WTC11 (cell line): ENCODE results near the gene KRT14. TPM values are rescaled to one million over a fixed set of nuclear protein-coding genes. Genes with fewer than 3 reads are reported as not detected.

Source experiments
- ATAC-seq: fragments of 200-7000 bp; cut with Tn5 transposase; 2 replicates; pipeline ENCODE4 v1.10.0; 2021; ENCODE audit warnings: mild to moderate bottlenecking, moderate library complexity
- CTCF ChIA-PET: fragments of 300-600 bp; sonication (Branson Sonifier 250); formaldehyde crosslinking; loops from one replicate; lab custom pipeline; 2021; ENCODE audit warnings: antibody characterized with exemption; lab: Charles Lee
- POLR2A ChIA-PET: fragments of 350-600 bp; sonication (Branson Sonifier 250); formaldehyde crosslinking; loops from one replicate; lab custom pipeline; 2021; ENCODE audit warnings: antibody characterized with exemption; lab: Charles Lee
- DNase-seq: peaks from one replicate; pipeline ENCODE4 v3.0.0; 2021; ENCODE audit warnings: low spot score
- H3K27ac Mint-ChIP-seq: 2 replicates; pipeline ENCODE4 v1.8.0; 2021; ENCODE audit warnings: mixed read lengths
- H3K27me3 Mint-ChIP-seq: 2 replicates; pipeline ENCODE4 v1.8.0; 2021; ENCODE audit warnings: low read depth, mild to moderate bottlenecking, moderate library complexity, mixed read lengths
- H3K36me3 Mint-ChIP-seq: 2 replicates; pipeline ENCODE4 v1.8.0; 2021; ENCODE audit warnings: mixed read lengths
- H3K4me1 Mint-ChIP-seq: 2 replicates; pipeline ENCODE4 v1.8.0; 2022; ENCODE audit warnings: mixed read lengths
- H3K4me3 Mint-ChIP-seq: 2 replicates; pipeline ENCODE4 v1.8.0; 2021; ENCODE audit warnings: mild to moderate bottlenecking, moderate library complexity, mixed read lengths
- H3K9me3 Mint-ChIP-seq: 2 replicates; pipeline ENCODE4 v1.8.0; 2021; ENCODE audit warnings: mixed read lengths
- ELF4 ChIP-seq: sonication (generic); formaldehyde crosslinking; IDR thresholded peaks from 2 replicates; pipeline ENCODE4 v1.8.1; 2022; ENCODE audit warnings: low read depth, mild to moderate bottlenecking, moderate library complexity, missing genetic modification reagents
- EMX1 ChIP-seq: fragments of 250-450 bp; sonication (Bioruptor Pico); IDR thresholded peaks from 2 replicates; pipeline ENCODE4 v1.8.0; 2021; ENCODE audit warnings: mild to moderate bottlenecking
- FOXP1 ChIP-seq: sonication (generic); formaldehyde crosslinking; IDR thresholded peaks from 2 replicates; pipeline ENCODE4 v1.8.0; 2022; ENCODE audit warnings: missing genetic modification reagents, mild to moderate bottlenecking, moderate library complexity, borderline replicate concordance
- MYBL2 ChIP-seq: sonication (generic); formaldehyde crosslinking; IDR thresholded peaks from 2 replicates; pipeline ENCODE4 v1.8.1; 2023; ENCODE audit warnings: mild to moderate bottlenecking, moderate library complexity, missing genetic modification reagents
- NFYB ChIP-seq: sonication (generic); formaldehyde crosslinking; conservative IDR thresholded peaks from 2 replicates; pipeline ENCODE4 v1.8.0; 2022; ENCODE audit warnings: low read depth, missing genetic modification reagents
- OVOL2 ChIP-seq: fragments of 250-450 bp; sonication (Bioruptor Pico); IDR thresholded peaks from 2 replicates; pipeline ENCODE4 v1.9.0; 2021; ENCODE audit warnings: mild to moderate bottlenecking, borderline replicate concordance
- ZNF138 ChIP-seq: sonication (generic); formaldehyde crosslinking; conservative IDR thresholded peaks from 2 replicates; pipeline ENCODE4 v1.8.1; 2022; ENCODE audit warnings: mild to moderate bottlenecking, moderate library complexity, missing genetic modification reagents
- ZNF263 ChIP-seq: sonication (generic); formaldehyde crosslinking; IDR thresholded peaks from 2 replicates; pipeline ENCODE4 v1.8.1; 2022; ENCODE audit warnings: low read depth, mild to moderate bottlenecking, moderate library complexity, missing genetic modification reagents
- total RNA-seq: library from RNA; stranded (reverse); gene quantifications from 3 replicates; pipeline ENCODE4 v1.2.3, GENCODE V29; 2021
- TF ChIP-seq, protein P1 (sequence below): fragments of 200-600 bp; IDR thresholded peaks from 2 replicates; pipeline ENCODE4 v1.8.0; 2022; ENCODE audit warnings: antibody characterized with exemption
- TF ChIP-seq, protein P2 (sequence below): sonication (generic); formaldehyde crosslinking; IDR thresholded peaks from 2 replicates; pipeline ENCODE4 v1.8.0; 2022; ENCODE audit warnings: missing genetic modification reagents
- TF ChIP-seq, protein P3 (sequence below): fragments of 250-450 bp; sonication (Bioruptor Pico); conservative IDR thresholded peaks from 2 replicates; pipeline ENCODE4 v1.9.0; 2021; ENCODE audit warnings: mild to moderate bottlenecking
- TF ChIP-seq, protein P4 (sequence below): sonication (generic); formaldehyde crosslinking; IDR thresholded peaks from 2 replicates; pipeline ENCODE4 v1.8.1; 2022; ENCODE audit warnings: low read depth, missing genetic modification reagents, borderline replicate concordance
- TF ChIP-seq, protein P5 (sequence below): sonication (generic); formaldehyde crosslinking; conservative IDR thresholded peaks from 2 replicates; pipeline ENCODE4 v1.8.1; 2022; ENCODE audit warnings: mild to moderate bottlenecking, missing genetic modification reagents
- TF ChIP-seq, protein P6 (sequence below): fragments of 250-450 bp; sonication (Bioruptor Pico); IDR thresholded peaks from 2 replicates; pipeline ENCODE4 v1.9.0; 2021; ENCODE audit warnings: moderate library complexity, mild to moderate bottlenecking, inconsistent platforms, borderline replicate concordance
- TF ChIP-seq, protein P7 (sequence below): fragments of 250-450 bp; sonication (Bioruptor Pico); IDR thresholded peaks from 2 replicates; pipeline ENCODE4 v2.1.2; 2022; ENCODE audit warnings: mild to moderate bottlenecking, moderate library complexity
- TF ChIP-seq, protein P8 (sequence below): sonication (generic); formaldehyde crosslinking; IDR thresholded peaks from 2 replicates; pipeline ENCODE4 v1.8.1; 2023; ENCODE audit warnings: mild to moderate bottlenecking, missing genetic modification reagents, borderline replicate concordance
- TF ChIP-seq, protein P9 (sequence below): sonication (generic); formaldehyde crosslinking; IDR thresholded peaks from 2 replicates; pipeline ENCODE4 v1.8.1; 2023; ENCODE audit warnings: mild to moderate bottlenecking, missing genetic modification reagents

KRT14 gene
- total RNA-seq, 1 experiment from 2014 or later: not detected

DNA sequence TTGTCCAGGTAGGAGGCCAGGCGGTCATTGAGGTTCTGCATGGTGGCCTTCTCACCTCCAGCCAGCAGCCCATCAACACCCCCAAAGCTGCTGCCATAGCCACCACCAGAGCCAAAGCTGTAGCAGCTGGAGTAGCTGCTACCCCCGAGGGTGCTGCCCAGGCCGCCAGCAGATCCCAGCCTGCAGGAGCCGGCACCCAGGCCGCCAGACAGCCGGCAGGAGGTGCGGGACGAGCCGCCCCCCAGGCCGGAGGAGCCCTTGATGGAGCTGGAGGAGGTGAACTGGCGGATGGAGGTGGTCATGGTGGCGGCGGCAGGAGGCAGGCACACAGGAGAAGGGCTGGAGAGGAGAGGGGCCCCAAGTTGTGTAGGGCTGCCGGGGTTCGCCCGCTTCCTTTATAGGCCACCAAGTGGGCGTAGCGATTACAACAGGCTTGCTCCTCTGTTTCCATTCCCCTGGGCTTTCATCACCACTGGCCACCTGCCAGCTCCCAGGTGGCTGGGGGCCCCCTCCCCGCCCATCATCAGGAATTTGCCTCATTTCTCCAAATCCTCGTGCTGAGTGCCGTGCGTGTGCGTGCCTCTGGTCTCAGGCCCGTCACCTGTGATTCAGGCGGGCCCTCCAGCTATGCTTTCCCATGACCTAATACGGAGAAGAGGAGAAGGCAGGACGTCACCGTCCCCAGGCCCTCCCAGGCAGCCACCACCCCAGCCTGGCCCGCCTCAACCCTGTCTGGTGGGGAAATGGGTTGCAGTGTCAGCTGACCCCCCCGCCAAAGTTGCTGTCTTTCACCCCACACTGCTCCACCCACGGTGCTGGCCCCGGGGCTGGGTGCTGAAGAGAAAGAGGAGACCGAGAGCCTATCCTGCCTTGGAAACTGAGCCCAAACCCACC, 37.8 kb upstream of the KRT14 start, which contains the start of gene KRT17:
TSS of gene KRT17 (minus strand) at position 368 of the 894 bp plus-strand sequence. CDS start at position 302, 66 bp downstream.
- Mint-ChIP-seq H3K4me1 (peaks cover 14% of the 10 kb centered on the region), H3K27ac (no peak within 1 kb of the TSS), H3K36me3 (no peaks in the 10 kb centered on the region), H3K4me3 (no peak within 1 kb of the TSS), H3K27me3 (no peaks in the 10 kb centered on the region), H3K9me3 (no peaks in the 10 kb centered on the region)
- ChIA-PET CTCF (interaction anchor here (1.1 to 3.4 kb wide), 6 partner anchors 24 to 207 kb away, joined by 3 to 15 read pairs (median 5); no protein-coding TSS in a partner anchor), POLR2A (no interaction called here)
- ATAC-seq (peak; percentile 60), DNase-seq (no peak)
- TF ChIP-seq, protein P1, sequence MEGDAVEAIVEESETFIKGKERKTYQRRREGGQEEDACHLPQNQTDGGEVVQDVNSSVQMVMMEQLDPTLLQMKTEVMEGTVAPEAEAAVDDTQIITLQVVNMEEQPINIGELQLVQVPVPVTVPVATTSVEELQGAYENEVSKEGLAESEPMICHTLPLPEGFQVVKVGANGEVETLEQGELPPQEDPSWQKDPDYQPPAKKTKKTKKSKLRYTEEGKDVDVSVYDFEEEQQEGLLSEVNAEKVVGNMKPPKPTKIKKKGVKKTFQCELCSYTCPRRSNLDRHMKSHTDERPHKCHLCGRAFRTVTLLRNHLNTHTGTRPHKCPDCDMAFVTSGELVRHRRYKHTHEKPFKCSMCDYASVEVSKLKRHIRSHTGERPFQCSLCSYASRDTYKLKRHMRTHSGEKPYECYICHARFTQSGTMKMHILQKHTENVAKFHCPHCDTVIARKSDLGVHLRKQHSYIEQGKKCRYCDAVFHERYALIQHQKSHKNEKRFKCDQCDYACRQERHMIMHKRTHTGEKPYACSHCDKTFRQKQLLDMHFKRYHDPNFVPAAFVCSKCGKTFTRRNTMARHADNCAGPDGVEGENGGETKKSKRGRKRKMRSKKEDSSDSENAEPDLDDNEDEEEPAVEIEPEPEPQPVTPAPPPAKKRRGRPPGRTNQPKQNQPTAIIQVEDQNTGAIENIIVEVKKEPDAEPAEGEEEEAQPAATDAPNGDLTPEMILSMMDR: no peak
- TF ChIP-seq ZNF138 (CRISPR knock-in tag): no peak
- TF ChIP-seq, protein P2, sequence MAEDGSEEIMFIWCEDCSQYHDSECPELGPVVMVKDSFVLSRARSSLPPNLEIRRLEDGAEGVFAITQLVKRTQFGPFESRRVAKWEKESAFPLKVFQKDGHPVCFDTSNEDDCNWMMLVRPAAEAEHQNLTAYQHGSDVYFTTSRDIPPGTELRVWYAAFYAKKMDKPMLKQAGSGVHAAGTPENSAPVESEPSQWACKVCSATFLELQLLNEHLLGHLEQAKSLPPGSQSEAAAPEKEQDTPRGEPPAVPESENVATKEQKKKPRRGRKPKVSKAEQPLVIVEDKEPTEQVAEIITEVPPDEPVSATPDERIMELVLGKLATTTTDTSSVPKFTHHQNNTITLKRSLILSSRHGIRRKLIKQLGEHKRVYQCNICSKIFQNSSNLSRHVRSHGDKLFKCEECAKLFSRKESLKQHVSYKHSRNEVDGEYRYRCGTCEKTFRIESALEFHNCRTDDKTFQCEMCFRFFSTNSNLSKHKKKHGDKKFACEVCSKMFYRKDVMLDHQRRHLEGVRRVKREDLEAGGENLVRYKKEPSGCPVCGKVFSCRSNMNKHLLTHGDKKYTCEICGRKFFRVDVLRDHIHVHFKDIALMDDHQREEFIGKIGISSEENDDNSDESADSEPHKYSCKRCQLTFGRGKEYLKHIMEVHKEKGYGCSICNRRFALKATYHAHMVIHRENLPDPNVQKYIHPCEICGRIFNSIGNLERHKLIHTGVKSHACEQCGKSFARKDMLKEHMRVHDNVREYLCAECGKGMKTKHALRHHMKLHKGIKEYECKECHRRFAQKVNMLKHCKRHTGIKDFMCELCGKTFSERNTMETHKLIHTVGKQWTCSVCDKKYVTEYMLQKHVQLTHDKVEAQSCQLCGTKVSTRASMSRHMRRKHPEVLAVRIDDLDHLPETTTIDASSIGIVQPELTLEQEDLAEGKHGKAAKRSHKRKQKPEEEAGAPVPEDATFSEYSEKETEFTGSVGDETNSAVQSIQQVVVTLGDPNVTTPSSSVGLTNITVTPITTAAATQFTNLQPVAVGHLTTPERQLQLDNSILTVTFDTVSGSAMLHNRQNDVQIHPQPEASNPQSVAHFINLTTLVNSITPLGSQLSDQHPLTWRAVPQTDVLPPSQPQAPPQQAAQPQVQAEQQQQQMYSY: no peak
- TF ChIP-seq, protein P3, sequence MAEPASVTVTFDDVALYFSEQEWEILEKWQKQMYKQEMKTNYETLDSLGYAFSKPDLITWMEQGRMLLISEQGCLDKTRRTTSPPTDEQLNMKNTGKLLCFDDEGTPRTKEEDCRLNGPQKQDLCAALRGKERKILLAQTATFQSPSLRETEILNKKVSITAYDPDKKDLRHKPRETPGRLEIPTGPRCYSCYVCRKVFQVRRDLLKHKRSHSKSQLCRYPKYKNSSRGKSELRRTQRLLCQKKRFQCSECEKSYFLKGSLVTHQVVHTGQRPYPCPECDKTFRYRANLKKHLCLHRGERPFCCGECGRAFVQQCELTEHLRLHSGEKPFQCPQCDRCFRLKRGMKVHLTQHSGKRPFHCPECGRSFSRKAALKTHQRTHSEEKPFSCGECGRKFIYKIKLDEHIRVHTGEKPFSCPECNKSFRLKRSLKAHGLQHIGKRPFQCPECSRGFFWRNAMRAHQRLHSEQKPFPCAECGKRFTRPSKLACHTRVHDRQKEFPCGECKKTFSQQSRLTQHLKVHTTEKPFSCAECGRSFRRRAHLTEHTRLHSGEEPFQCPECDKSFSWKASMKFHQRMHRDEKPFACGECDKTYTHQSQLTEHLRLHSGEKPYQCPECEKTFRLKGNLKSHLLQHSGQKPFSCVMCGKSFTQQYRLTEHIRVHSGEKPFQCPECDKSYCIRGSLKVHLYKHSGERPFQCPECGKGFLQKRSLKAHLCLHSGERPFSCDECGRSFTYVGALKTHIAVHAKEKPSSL: no peak
- TF ChIP-seq ZNF263 (CRISPR knock-in tag): no peak
- TF ChIP-seq, protein P4, sequence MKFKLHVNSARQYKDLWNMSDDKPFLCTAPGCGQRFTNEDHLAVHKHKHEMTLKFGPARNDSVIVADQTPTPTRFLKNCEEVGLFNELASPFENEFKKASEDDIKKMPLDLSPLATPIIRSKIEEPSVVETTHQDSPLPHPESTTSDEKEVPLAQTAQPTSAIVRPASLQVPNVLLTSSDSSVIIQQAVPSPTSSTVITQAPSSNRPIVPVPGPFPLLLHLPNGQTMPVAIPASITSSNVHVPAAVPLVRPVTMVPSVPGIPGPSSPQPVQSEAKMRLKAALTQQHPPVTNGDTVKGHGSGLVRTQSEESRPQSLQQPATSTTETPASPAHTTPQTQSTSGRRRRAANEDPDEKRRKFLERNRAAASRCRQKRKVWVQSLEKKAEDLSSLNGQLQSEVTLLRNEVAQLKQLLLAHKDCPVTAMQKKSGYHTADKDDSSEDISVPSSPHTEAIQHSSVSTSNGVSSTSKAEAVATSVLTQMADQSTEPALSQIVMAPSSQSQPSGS (CRISPR knock-in tag): no peak
- TF ChIP-seq MYBL2 (CRISPR knock-in tag): no peak
- no peak for TF ChIP-seq EMX1 (CRISPR knock-in tag)
- TF ChIP-seq, protein P5, sequence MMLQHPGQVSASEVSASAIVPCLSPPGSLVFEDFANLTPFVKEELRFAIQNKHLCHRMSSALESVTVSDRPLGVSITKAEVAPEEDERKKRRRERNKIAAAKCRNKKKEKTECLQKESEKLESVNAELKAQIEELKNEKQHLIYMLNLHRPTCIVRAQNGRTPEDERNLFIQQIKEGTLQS (CRISPR knock-in tag): no peak
- TF ChIP-seq FOXP1 (CRISPR knock-in tag): no peak
- no peak for TF ChIP-seq ELF4 (CRISPR knock-in tag)
- TF ChIP-seq, protein P6, sequence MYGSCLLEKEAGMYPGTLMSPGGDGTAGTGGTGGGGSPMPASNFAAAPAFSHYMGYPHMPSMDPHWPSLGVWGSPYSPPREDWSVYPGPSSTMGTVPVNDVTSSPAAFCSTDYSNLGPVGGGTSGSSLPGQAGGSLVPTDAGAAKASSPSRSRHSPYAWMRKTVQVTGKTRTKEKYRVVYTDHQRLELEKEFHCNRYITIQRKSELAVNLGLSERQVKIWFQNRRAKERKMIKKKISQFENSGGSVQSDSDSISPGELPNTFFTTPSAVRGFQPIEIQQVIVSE (CRISPR knock-in tag): no peak
- TF ChIP-seq, protein P7, sequence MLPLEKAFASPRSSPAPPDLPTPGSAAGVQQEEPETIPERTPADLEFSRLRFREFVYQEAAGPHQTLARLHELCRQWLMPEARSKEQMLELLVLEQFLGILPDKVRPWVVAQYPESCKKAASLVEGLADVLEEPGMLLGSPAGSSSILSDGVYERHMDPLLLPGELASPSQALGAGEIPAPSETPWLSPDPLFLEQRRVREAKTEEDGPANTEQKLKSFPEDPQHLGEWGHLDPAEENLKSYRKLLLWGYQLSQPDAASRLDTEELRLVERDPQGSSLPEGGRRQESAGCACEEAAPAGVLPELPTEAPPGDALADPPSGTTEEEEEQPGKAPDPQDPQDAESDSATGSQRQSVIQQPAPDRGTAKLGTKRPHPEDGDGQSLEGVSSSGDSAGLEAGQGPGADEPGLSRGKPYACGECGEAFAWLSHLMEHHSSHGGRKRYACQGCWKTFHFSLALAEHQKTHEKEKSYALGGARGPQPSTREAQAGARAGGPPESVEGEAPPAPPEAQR (CRISPR knock-in tag): no peak
- TF ChIP-seq, protein P8, sequence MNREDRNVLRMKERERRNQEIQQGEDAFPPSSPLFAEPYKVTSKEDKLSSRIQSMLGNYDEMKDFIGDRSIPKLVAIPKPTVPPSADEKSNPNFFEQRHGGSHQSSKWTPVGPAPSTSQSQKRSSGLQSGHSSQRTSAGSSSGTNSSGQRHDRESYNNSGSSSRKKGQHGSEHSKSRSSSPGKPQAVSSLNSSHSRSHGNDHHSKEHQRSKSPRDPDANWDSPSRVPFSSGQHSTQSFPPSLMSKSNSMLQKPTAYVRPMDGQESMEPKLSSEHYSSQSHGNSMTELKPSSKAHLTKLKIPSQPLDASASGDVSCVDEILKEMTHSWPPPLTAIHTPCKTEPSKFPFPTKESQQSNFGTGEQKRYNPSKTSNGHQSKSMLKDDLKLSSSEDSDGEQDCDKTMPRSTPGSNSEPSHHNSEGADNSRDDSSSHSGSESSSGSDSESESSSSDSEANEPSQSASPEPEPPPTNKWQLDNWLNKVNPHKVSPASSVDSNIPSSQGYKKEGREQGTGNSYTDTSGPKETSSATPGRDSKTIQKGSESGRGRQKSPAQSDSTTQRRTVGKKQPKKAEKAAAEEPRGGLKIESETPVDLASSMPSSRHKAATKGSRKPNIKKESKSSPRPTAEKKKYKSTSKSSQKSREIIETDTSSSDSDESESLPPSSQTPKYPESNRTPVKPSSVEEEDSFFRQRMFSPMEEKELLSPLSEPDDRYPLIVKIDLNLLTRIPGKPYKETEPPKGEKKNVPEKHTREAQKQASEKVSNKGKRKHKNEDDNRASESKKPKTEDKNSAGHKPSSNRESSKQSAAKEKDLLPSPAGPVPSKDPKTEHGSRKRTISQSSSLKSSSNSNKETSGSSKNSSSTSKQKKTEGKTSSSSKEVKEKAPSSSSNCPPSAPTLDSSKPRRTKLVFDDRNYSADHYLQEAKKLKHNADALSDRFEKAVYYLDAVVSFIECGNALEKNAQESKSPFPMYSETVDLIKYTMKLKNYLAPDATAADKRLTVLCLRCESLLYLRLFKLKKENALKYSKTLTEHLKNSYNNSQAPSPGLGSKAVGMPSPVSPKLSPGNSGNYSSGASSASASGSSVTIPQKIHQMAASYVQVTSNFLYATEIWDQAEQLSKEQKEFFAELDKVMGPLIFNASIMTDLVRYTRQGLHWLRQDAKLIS (CRISPR knock-in tag): no peak
- TF ChIP-seq, protein P9, sequence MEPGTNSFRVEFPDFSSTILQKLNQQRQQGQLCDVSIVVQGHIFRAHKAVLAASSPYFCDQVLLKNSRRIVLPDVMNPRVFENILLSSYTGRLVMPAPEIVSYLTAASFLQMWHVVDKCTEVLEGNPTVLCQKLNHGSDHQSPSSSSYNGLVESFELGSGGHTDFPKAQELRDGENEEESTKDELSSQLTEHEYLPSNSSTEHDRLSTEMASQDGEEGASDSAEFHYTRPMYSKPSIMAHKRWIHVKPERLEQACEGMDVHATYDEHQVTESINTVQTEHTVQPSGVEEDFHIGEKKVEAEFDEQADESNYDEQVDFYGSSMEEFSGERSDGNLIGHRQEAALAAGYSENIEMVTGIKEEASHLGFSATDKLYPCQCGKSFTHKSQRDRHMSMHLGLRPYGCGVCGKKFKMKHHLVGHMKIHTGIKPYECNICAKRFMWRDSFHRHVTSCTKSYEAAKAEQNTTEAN (CRISPR knock-in tag): no peak
- no peak for TF ChIP-seq OVOL2 (CRISPR knock-in tag)
- TF ChIP-seq NFYB (CRISPR knock-in tag): no peak
